NCI-H2029 (cell line): ENCODE results near the gene EEA1.
"Not testable (repeated sequence)": the region's sequence is repeated elsewhere in the genome, so short reads cannot be mapped to it uniquely, and the experiment has no call there.

Source experiments
- DNase-seq: peaks from one replicate; lab custom pipeline; 2025; lab: John Stamatoyannopoulos, UW

EEA1 gene

DNA sequence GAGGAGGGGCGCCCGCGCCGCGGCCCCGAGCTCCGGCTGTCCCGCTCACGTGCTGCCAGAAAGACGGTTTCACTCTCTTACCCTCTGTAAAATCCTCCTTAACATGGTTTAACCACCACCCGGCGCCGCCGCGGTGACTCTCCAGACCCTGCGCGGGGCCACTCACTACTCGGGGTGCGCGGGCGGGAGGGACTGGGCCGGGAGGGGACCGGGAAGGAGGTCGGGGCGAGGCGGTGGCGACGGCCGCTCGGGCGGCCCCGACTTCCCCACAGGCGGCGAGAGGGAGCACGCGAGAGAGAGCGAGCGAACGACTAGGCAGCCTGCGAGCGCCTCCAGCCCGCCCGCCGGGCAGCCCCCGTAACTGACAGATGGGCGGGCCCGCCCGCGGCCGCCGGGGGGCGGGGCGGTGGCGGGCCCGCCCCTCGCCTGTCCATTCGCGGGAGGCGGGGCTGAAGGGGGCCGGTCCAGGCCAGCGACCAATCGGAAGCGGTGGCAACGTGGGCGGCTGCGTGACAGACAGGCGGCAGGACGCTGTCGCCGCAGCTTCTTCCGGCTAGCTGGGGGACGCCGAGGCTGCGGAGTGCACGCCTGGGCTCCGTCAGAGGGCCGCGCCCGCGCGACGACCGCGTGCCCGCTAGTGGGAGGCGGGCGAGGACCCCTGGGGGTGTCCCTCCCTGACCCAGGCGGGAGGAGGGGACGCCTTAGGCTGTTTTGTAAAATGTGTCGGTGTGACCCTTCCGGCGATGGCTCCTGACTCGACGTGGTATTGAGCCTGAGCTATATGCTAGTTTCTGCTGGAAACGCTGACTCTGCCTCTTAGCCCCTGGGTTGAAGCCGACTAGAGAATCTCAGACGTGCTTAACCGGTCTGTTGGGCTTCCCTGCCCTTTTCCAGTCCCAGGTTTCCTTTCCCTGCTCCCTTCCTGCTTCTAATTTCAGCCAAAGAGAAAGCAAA, at the start of gene EEA1:
Gene EEA1 (minus strand): TSS at position 334 of the 954 bp plus-strand sequence. CDS start 229 bp downstream, at position 105.
- peak; percentile 94 for DNase-seq

DNA sequence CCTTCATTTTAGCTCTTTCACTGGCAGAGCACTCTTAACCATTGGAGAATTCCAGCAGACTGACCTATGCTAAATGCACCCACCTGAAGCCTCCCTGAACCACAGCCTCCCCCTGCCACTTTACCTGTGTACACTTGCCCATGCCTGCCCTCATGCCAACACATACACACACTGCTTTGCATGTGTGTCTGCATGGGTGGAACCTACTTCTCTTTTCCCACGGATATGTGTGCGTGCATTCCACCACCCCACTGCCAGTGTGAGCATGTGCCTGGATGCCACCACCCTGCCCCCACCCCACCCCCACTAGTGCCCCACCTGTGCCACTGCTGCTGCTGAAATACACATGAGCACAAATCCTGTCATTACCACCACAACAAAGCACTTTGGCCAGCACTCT, 49.5 kb upstream of the EEA1 start:
- DNase-seq = no peak

DNA sequence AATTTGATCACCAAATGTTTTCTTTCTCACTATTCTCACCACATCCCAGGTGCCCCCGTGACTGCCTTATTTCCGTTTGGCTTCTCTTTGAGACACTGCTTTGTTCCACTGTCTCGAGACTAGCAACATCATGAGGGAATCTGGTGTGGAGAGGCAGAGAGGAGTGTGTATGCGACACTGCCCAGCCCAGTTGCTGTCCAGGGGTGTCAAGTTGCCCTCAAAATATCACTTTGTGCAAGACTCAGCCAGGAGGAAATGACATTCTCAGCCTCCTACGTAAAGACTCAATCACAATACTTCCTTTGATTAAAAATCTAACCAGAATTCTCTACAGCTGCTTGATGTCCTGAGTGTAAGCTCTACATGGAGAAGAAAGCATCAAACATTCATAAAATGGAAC, 48.2 kb upstream of the EEA1 start:
- no peak for DNase-seq

DNA sequence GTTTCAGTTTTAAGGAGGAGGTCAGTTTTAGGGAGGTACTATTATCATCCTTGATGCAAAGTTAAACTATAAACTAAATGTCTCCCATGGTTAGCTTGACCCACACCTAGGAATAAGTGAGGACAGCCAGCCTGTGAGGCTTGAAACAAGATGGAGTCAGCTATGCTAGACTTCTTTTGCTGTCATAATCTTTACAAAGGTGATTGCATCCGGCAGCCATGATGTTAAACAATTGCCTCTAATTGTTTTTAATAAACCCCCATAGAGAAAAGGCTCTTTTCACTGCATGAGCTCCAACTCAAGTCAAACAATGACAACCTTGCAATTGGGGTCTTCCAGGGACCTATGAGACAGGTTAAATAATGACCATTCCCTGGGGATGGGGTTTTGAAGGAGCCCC, 45.7 kb upstream of the EEA1 start:
- no peak for DNase-seq

DNA sequence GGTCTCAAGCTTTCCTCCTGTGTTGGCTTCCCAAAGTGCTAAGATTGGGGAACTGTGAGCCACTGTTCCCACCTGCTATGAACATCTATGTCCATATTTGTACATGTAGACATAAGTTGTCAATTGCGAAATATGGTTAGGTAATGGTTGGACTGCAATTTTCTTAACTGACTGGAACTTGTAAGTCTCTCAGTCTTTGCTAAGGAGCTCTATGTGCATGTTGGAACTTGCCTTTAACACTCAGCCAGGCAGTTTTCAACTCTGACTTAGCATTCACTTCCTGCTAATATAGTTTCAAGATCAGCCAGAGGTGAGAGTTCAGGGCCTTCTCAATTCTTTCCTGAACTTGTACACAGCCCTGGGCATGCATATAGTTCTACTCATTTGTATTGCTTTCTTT, 44.5 kb upstream of the EEA1 start:
- no peak for DNase-seq

DNA sequence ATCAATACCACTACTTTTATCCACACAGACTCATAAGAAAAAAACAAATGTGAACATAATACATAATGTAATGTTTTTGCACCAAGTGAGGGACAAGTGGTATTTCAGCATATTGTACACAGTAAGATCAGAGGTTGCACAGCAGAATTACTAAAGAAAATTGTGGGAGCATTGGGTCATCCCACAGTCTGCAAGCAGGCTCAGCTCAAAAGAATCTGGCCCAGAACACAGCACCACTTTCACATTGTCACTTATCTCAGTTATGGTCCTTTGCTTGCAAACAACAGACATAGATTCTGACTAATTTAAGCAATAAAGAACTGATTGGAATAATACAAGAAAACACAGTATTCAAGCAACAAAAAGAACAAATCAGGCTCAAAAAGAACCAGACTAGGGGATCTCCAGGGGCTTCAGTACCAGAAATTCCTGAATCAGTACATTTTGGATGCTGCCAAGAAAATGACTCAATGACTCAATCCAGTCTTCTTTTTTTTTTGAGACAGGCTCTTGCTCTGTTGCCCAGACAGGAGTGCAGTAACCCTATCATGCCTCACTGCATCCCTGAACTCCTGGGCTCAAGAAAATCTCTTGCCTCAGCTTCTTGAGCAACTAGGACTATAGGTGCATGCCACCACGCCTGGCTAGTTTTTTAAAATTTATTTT, 42.9 kb upstream of the EEA1 start:
- DNase-seq = no peak

DNA sequence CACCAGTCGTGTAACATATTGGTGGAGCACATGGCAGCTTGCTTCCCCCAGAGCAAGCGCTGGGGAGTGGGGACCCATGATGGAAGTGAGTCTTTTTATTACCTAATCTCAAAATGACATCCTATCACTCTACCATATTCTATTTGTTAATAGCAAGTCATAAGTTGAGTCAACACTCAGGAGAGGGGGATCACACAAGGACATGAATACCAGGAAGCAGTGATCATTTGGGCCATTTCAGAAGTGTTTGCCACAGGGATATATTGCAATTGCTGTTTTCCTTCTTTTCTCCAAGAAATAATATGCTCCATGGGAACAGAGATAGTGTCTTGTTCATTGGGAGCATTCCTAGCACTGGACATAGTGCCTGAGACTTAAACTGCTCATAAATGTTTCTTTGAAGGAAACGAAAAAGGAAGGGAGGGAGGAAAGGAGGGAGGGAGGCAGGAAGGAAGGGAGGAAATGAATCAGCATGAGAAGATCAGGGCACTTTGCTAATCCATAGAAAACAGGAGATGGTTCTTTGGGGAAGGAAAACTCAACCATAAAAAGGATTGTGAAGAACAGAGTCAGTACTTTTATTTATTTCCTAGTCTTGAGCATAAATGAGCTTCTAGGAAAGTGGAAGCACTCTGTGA, 39.2 kb upstream of the EEA1 start:
- DNase-seq = no peak

DNA sequence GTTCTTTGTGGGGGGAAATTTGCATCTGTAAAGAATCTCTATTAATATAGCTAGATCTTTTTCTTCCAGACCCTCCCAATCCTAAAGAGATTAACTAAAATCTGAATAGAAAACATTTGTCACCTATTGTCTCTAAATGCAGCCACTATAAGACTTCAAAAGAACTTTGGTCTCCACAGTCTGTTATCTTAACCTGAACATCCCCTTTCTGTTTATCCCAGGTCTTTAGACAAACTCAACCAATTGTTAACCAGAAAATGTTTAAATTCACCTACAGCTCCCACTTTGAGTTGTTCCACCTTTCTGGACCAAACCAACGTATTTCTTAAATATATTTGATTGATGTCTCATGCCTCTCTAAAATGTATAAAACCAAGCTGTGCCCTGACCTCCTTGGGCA, 35.3 kb upstream of the EEA1 start:
- DNase-seq = not testable (repeated sequence)

DNA sequence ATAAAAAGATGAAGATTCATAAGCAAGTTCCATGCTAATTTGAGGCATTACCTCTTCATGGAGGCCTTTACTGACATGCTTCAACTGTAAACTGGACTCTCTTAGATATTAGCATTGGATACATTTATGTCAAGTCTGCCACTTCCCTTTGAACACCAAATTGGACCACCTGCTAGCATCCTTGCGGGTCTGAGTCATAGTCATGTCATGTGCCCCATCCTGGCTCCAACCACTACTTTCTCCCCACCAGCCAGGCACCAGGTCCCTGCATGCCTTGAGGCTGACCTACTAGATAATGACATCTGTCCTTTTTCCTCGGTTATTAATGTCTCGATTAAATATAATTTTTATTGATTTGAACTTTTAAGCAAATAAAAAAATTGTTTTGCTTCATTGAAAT, 32.9 kb upstream of the EEA1 start:
- no peak for DNase-seq

DNA sequence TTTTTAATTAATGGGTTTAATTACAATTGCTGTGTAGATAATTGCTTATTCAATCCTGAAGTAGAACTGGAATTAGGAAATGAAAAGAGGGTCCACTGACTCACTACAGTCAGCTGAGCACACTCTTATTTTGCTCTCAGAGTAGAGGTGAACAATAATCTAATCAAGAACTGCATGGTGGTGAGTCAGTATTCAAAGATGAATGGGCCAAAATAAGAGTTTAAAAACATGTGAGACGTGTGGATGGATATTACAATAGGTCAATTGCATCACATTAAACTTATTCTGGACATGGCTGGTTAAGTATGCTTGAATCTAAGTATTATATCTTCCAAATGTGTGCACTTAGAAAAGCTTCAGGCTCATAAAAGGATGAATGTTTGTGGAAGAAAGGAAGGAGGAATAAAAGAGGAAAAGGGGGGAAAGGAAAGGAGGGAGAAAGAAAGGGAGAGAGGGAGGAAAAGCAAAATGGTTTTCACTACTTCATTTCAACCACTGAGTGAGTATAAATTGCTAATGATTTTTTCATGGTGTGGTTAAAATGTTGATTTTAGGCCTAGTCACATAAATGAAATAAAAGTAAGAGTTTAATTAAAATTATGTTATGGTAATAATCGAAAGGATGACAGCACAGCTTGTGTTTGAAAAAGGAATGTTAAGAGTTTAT, 27.0 kb upstream of the EEA1 start:
- no peak for DNase-seq

DNA sequence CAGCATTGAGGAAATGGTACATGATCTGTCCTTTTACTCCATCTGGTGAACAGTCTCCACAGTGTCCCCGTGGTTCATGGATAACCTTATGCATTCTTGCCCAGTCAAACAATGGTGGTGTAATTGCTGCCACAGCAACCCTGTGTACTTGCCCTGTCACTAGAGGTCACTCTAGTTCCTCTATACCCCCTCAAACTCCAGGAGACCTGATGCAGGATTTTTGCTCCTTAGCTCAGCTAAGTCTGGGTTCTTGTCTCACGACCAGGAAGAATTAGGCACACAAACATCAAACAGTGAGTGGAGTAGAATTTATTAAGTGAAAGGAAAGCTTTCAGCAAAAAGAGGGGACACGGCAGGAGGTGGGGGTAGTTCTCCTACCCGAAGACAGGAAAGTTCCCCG, 24.7 kb upstream of the EEA1 start:
- DNase-seq = no peak

DNA sequence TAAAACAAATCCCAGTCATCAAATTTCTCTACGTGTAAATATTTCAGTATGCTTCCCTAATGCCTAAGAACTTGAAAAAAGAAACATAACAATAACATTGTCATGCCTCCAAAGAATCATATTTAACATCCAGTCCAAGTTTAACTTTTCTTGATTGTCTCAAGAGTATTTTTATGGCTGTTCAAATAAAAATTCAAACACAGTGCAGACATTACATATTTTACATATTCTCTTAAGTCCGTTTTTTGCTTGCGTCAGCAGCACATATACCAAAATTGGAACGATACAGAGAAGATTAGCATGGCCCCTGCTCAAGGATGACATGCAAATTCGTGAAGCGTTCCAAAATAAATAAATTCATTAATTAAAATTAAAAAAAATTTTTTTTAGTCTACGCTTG, 23.3 kb upstream of the EEA1 start:
- DNase-seq = no peak

DNA sequence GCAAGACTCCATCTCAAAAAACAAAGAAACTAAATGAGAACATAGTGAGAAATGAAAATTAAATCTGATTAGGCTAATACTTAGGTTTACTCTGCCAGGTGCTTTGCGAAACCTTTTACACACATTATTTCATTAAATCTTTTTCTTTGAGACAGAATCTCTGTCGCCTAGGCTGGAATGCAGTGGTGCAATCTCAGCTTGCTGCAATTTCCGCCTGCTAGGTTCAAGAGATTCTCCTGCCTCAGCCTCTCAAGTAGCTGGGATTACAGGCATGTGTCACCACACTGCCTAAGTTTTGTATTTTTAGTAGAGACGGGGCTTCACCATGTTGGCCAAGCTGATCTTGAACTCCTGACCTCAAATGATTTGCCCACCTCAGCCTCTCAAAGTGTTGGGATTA, 21.9 kb upstream of the EEA1 start:
- DNase-seq = no peak

DNA sequence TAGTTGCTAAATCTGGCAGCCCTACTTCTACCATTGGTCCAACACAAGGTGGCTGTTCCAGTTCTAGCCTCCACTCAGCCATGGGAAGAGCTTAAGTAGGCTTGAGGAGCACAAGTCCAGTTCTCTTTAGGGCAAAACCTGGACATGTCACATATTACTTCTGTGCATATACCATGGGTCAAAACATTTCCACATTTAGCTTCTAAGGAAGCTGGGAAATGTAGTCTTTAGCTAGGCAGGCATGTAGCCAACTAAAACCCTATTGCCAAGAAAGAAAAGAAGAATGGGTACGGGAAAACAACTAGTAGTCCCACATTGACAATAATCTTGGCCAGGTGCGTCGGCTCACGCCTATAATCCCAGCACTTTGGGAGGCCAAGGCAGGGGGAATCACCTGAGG, 20.9 kb upstream of the EEA1 start:
- no peak for DNase-seq

DNA sequence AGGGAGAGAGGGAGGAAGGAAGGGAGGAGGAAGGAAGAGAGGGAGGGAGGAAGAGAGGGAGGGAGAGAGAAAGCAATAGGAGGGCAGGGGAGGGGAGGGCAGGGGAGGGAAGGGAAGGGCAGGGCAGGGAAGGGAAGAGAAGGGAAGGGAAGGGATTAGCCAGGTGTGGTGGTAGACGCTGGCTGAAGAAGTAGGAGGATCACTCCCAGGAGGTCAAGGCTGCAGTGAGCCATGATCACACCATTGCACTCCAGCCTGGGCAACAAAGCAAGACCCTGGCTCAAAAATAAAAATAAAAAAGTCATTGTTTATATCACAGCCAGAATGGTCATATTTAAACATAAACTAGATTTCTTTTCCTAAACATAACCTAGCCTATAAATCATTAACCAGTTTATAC, 20.4 kb upstream of the EEA1 start:
- DNase-seq = no peak

DNA sequence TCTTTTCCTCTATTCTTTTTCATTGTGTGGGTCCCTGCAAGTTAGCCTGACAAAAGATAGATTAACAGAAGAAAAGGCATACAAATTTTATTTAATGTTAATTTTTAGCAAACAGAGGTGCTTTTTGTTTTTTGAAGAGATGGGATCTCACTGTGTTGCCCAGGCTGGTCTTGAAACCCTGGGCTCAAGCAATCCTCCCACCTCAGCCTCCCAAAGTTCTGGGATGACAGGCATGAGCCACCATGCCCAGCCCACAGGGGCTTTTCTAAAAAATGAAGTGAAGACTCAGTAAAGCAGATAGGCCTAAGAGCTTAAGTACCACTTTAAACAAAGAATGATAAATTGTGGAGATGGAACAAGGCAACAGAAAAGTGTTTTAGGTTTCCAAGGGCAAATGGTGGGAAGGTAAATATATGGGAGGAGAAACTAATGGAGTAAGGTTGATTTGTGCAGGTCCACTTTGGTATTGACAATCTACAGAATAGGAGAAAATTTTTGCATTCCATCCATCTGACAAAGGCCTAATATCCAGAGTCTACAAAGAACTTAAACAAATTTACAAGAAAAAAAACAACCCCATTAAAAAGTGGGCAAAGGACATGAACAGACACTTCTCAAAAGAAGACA, 18.6 kb upstream of the EEA1 start:
- no peak for DNase-seq

DNA sequence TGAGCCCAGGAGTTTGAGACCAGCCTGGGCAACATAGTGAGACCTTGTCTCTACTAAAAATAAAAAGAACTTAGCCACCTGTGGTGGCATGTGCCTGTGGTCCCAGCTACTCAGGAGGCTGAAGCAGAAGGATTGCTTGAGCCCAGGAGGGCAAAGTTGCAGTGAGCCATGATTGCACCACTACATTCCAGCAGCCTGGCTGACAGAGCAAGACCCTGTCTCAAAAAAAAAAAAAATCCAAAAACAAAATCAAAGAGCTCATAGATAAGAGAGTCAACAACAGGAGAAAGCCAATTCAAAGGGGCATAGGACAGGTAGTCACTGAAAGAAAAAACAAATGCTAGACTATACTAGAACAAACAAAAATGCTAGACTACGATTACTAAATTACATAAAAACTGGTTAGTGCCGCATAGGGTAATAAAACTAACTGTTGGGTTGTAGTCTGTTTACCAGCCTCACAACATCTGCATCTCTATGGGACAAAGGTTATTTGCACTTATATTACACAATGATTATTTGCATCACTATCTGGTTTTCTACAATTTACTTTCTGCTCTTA, 16.6 kb upstream of the EEA1 start:
- DNase-seq = no peak

DNA sequence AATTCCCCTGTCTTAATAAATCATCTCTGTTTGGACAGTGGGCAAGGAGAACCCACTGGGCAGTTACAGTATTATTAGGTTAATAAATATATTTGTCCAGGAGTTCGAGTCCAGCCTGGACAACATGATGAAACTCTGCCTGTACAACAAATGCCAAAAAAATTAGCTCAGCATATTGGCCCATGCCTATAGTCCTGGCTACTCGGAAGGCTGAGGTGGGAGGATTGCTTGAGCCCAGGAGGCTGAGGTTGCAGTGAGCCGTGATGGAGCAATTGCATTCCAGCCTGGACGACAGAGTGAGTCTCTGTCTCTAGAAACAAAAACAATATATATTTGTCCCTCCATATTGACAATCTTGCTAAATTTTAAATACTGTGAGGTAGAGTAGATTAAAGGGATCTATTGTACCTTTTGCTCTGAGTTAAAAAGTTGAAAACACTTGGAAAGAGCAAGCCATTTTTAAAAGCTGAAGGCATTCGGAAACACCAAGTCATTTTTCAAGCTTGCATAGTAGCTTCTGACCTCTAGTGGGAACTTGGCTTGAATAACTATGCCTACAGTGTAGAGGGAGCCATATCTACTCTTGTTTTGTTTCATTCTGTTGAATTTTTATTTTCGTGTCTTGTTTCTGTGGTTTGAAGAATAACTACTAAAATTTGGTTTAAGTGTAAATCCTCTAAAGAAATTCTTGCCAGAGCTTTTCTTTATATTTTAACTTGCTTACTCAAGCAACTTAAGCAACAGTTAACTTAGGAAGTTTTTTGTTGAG, 14.6 kb upstream of the EEA1 start:
- no peak for DNase-seq

DNA sequence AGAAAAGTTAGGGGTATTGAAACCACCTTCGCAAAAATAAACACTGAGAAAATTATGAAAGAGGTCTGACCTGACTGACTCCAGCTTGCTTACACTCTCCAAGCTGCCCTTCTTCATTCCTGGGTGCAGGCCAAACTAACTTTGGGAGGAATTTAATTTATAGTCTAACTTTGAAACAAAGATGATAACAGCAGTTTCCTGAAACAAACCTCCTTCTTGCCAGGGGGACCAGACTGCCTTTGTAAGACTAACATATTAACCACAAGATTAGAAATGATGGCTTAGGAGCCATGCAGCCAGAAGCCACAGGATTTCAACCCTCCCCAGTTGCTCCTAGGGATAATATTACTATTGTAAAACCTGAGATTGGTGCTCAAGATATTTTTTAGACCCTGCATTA, 13.8 kb upstream of the EEA1 start:
- DNase-seq = no peak

DNA sequence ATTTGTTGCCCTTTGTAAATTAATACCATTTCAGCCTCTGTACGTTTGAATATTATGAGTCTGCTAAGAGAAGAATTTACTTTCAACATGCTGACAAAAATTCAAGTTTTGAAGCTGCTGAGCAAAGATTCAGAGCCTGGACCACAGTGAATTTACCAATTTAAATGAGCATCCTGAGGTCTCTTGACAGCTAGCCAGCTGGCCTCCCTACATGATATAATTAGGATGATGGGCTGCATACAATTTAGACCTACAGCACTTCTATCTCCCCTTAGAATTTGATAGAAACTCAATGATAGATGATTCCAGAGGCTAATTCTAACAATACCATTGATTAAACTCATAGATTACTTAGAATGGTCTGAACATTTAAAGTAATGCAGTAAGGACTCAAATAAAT, 10.0 kb upstream of the EEA1 start:
- no peak for DNase-seq

DNA sequence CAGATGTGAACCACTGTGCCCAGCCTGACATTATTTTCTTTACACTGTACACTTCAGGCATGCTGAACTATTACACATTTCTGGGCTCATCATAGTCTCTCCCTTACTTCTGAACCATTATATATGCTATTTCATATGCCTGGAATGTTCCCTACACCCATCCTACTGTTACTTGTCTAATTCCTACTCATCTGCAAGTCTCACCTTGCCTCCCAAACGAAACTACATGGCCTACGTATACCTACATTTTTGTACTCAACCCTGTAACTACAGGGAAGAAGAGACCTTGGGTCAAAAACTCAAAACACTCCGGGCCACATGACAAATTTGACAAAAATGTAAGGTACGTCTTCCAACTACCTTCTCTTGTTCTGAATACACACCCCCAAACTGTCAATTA, 9.5 kb upstream of the EEA1 start:
- DNase-seq = no peak
